Right atrium auricular region (tissue), 2 donors: Measurements from ENCODE around the gene CD300LD. TPM values are rescaled to one million over a fixed set of nuclear protein-coding genes. Genes with fewer than 3 reads are reported as not detected.

Source experiments
- DNase-seq: peaks from one replicate; pipeline ENCODE4 v3.0.0-alpha.2; 2019; ENCODE audit warnings: low spot score
- H3K27ac ChIP-seq, 2 donors: fragments of 200-600 bp; sonication (generic); 1 replicate in 1 of 2; 2 replicates in 1 of 2; pipeline ENCODE4 v1.5.1; 2016 to 2019
- H3K27me3 ChIP-seq, 2 donors: fragments of 200-600 bp; sonication (generic); one replicate each; pipeline versions ENCODE4 v1.5.1 to v1.6.0; 2017 to 2019
- H3K36me3 ChIP-seq: fragments of 200-600 bp; sonication (generic); one replicate; pipeline ENCODE4 v1.5.1; 2016
- H3K4me1 ChIP-seq, 2 donors: fragments of 200-600 bp; sonication (generic); one replicate each; pipeline versions ENCODE4 v1.5.1 to v1.6.0; 2017 to 2019
- H3K4me3 ChIP-seq, 2 donors: fragments of 200-600 bp; sonication (generic); 1 replicate in 1 of 2; 2 replicates in 1 of 2; pipeline ENCODE4 v1.5.1; 2017 to 2019; ENCODE audit warnings: mild to moderate bottlenecking in 1 of 2, moderate library complexity in 1 of 2
- H3K9me3 ChIP-seq, 2 donors: fragments of 200-600 bp; sonication (generic); one replicate each; pipeline ENCODE4 v1.5.1; 2019
- CTCF ChIP-seq, 2 donors: fragments of 200-600 bp; sonication (generic); IDR thresholded peaks; one replicate each; pipeline ENCODE4 v1.5.1; 2019; ENCODE audit warnings: antibody characterized with exemption in 2 of 2
- total RNA-seq, 2 donors: library from RNA; depleted of rRNA; stranded (reverse); fragments of >200 nt; gene quantifications; one replicate each; pipeline ENCODE4 v1.1.0, GENCODE V29; 2016

The CD300LD gene
- total RNA-seq, 2 donors from 2014 or later = not detected

GRCh38 chr17:74542166-74542565 lies 49.9 kb downstream of the CD300LD start:
- no peak for TF ChIP-seq CTCF (IDR thresholded peaks at IDR 0.05)
- no peaks in the 10 kb centered on the region for H3K27me3 ChIP-seq
- H3K36me3 ChIP-seq = no peaks in the 10 kb centered on the region

GRCh38 chr17:74541176-74542111 lies 50.6 kb downstream of the CD300LD start:
- Histone ChIP-seq H3K27me3 (no peaks in the 10 kb centered on the region), H3K4me3 (no peak overlapping the region), H3K36me3 (no peaks in the 10 kb centered on the region), H3K4me1 (no peaks in the 10 kb centered on the region), H3K9me3 (no peaks in the 10 kb centered on the region), H3K27ac (no peak overlapping the region)
- TF ChIP-seq CTCF (IDR thresholded peaks at IDR 0.05) = no peak
- no peak for DNase-seq

More at GRCh38 chr17:74542166-74542565, 49.9 kb downstream of the CD300LD start:
- no peaks in the 10 kb centered on the region for H3K9me3 ChIP-seq
- no peaks in the 10 kb centered on the region for H3K4me1 ChIP-seq
- no peak overlapping the region for H3K27ac ChIP-seq
- H3K4me3 ChIP-seq = no peak overlapping the region
- DNase-seq = no peak

GRCh38 chr17:74539281-74539820 lies 52.7 kb downstream of the CD300LD start:
- Histone ChIP-seq H3K27me3 (no peaks in the 10 kb centered on the region), H3K4me3 (no peak overlapping the region), H3K9me3 (peaks cover 0 to 10% of the 10 kb centered on the region in 2 donors), H3K4me1 (no peaks in the 10 kb centered on the region), H3K36me3 (no peaks in the 10 kb centered on the region), H3K27ac (no peak overlapping the region)
- TF ChIP-seq CTCF (IDR thresholded peaks at IDR 0.05) = no peak
- no peak for DNase-seq

- H3K4me3 ChIP-seq = no peak overlapping the region
- H3K27ac ChIP-seq = no peak overlapping the region
- no peak for DNase-seq
- peaks cover 0 to 10% of the 10 kb centered on the region in 2 donors for H3K9me3 ChIP-seq
- H3K27me3 ChIP-seq = no peaks in the 10 kb centered on the region
- TF ChIP-seq CTCF (IDR thresholded peaks at IDR 0.05) = no peak
- H3K4me1 ChIP-seq = no peaks in the 10 kb centered on the region
- H3K36me3 ChIP-seq = no peaks in the 10 kb centered on the region
Observed at GRCh38 chr17:74536890-74537289, 55.2 kb downstream of the CD300LD start.

- Histone ChIP-seq H3K27ac (no peak overlapping the region), H3K4me3 (no peak overlapping the region), H3K4me1 (no peaks in the 10 kb centered on the region), H3K27me3 (no peaks in the 10 kb centered on the region), H3K9me3 (peaks cover 0 to 10% of the 10 kb centered on the region in 2 donors), H3K36me3 (no peaks in the 10 kb centered on the region)
- TF ChIP-seq CTCF (IDR thresholded peaks at IDR 0.05) = no peak
- DNase-seq = peak; percentile 71
Observed at GRCh38 chr17:74532115-74532514, 60.0 kb downstream of the CD300LD start.
